Stimulated activated effector memory CD8-positive, alpha-beta T cell treated with anti-CD3 and anti-CD28 coated beads, Interleukin-12 subunit alpha, Interleukin-12 subunit beta, amount 100 ng/mL, for 72 hours (primary cell): ENCODE results near the gene TEX35.

Source experiments
- ATAC-seq: fragments of 150-1000 bp; cut with Tn5 transposase; 2 replicates; pipeline ENCODE4 v1.10.0; 2021
- DNase-seq, 2 donors: peaks; one replicate each; pipeline ENCODE4 v3.0.0; 2021 to 2022; ENCODE audit warnings: low spot score in 2 of 2
- H3K27ac Mint-ChIP-seq: one replicate; pipeline ENCODE4 v1.8.0; 2022; ENCODE audit warnings: mild to moderate bottlenecking, mixed read lengths
- H3K36me3 Mint-ChIP-seq: one replicate; pipeline ENCODE4 v1.8.0; 2022; ENCODE audit warnings: mild to moderate bottlenecking, mixed read lengths
- H3K4me1 Mint-ChIP-seq: one replicate; pipeline ENCODE4 v1.8.0; 2022; ENCODE audit warnings: mixed read lengths
- H3K4me3 Mint-ChIP-seq: one replicate; pipeline ENCODE4 v1.8.0; 2022; ENCODE audit warnings: mild to moderate bottlenecking, mixed read lengths
- H3K9me3 Mint-ChIP-seq: one replicate; pipeline ENCODE4 v1.8.0; 2022; ENCODE audit warnings: mixed read lengths

Gene TEX35

DNA sequence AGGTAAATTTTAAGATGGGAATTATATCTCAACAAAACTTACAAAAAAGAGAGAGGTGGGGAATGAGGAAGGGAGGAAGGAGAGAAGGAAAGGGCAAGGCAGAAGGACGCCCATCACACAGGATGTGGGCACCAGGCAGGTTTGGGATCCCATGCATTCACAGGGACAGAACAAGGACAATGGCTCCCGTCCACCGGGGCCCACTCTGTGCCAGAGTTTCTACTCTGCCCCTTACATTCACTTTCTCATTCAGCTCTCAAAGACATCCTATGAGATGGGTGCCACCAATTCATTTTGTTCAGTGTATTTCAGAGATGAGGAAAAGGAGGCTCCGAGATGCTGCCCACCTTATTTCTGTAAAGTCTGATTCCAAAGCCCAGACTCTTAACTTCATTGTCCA is 23.5 kb upstream of the TEX35 start:
- Mint-ChIP-seq H3K27ac (no peak overlapping the region), H3K4me3 (no peak overlapping the region), H3K4me1 (no peaks in the 10 kb centered on the region), H3K36me3 (no peaks in the 10 kb centered on the region), H3K9me3 (no peaks in the 10 kb centered on the region)
- DNase-seq, result no peak
- ATAC-seq, result no peak

- DNase-seq (no peak), ATAC-seq (no peak)
- Mint-ChIP-seq H3K27ac (no peak overlapping the region), H3K4me3 (no peak overlapping the region), H3K36me3 (no peaks in the 10 kb centered on the region), H3K9me3 (no peaks in the 10 kb centered on the region), H3K4me1 (no peaks in the 10 kb centered on the region)
Measured at GRCh38 chr1:178490136-178490535, 22.8 kb upstream of the TEX35 start.

GRCh38 chr1:178490967-178491366 is 21.9 kb upstream of the TEX35 start:
- Mint-ChIP-seq H3K27ac (no peak overlapping the region), H3K9me3 (no peaks in the 10 kb centered on the region), H3K4me1 (no peaks in the 10 kb centered on the region), H3K36me3 (no peaks in the 10 kb centered on the region), H3K4me3 (no peak overlapping the region)
- DNase-seq, result no peak
- no peak for ATAC-seq

- no peaks in the 10 kb centered on the region for H3K9me3 Mint-ChIP-seq
- H3K4me3 Mint-ChIP-seq, result no peak overlapping the region
- H3K36me3 Mint-ChIP-seq, result no peaks in the 10 kb centered on the region
- no peak for ATAC-seq
- no peak overlapping the region for H3K27ac Mint-ChIP-seq
- H3K4me1 Mint-ChIP-seq, result no peaks in the 10 kb centered on the region
- DNase-seq, result no peak
Measured at GRCh38 chr1:178491721-178492120, 21.2 kb upstream of the TEX35 start.

DNA sequence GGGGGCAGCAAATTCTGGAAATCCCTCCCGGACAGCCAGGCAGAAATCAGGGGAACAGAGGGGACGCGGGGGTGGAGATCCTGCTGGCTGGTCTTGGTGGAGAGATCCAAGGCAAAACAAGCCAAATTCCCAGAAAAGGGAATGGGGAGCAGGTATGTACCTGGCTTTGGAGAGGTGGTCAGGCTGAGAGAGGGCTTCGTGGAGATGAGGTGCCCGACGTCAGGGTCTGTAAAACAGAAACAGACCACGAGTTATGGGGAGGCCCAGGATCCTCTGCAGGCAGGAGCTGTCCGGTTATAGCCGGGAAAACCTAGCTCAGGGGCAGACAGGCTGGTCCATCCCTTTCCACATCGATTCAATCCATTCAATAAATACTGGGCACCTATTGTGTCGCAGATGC is 20.6 kb upstream of the TEX35 start:
- Mint-ChIP-seq H3K36me3 (no peaks in the 10 kb centered on the region), H3K4me1 (no peaks in the 10 kb centered on the region), H3K9me3 (no peaks in the 10 kb centered on the region), H3K4me3 (no peak overlapping the region), H3K27ac (no peak overlapping the region)
- DNase-seq (no peak), ATAC-seq (no peak)

DNA sequence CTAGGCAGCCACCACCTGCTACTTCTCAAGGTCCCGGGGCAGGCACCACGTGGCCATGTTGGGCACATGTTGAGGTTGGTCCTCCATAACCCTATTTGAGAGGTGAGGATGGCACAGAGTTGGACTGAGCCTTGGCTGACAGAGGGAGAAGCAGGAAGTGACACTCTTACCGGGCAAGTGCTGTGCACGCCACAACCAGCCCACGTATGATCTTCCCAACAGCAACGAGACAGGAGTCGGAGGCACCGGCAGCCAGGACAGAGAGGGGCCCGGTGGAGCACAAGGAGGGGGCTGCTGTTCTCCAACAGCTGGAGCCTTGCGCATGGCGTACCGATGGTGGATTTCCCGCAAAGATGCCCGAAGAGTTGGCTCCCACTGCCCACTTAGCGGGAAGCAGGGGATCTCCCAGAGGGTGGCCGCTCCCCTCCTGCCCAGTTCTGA is 19.6 kb upstream of the TEX35 start:
- H3K9me3 Mint-ChIP-seq, result no peaks in the 10 kb centered on the region
- ATAC-seq (no peak), DNase-seq (no peak)
- no peaks in the 10 kb centered on the region for H3K4me1 Mint-ChIP-seq
- no peak overlapping the region for H3K4me3 Mint-ChIP-seq
- H3K27ac Mint-ChIP-seq, result no peak overlapping the region
- H3K36me3 Mint-ChIP-seq, result no peaks in the 10 kb centered on the region

- no peak for ATAC-seq
- peak overlapping the region; percentile 2 for H3K27ac Mint-ChIP-seq
- no peak overlapping the region for H3K4me3 Mint-ChIP-seq
- no peak for DNase-seq
- H3K9me3 Mint-ChIP-seq, result no peaks in the 10 kb centered on the region
- no peaks in the 10 kb centered on the region for H3K4me1 Mint-ChIP-seq
- no peaks in the 10 kb centered on the region for H3K36me3 Mint-ChIP-seq
Measured at GRCh38 chr1:178494569-178494971, 18.3 kb upstream of the TEX35 start.

DNA sequence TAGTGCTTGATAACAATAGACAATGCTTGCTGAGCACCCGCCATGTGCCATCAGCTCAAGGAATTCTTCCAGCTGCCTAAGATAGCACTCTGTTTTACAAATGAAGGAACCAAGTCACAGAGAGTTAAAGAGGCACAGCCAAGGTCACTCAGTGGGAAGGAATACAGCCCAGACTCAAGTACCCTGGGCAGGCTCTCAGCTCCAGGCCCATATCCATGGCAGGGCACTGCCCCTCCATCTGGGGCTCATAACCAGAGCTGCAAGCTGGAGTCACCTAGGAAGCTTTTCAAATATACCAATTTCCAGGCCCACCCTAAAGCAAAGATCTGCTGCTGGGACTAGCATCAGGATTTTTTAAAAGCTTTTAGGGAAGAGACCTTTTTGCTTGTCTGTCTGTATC is 17.8 kb upstream of the TEX35 start:
- H3K36me3 Mint-ChIP-seq, result no peaks in the 10 kb centered on the region
- no peak overlapping the region for H3K4me3 Mint-ChIP-seq
- no peak for ATAC-seq
- peak overlapping the region; percentile 2 for H3K27ac Mint-ChIP-seq
- DNase-seq, result no peak
- no peaks in the 10 kb centered on the region for H3K4me1 Mint-ChIP-seq
- no peaks in the 10 kb centered on the region for H3K9me3 Mint-ChIP-seq

- H3K27ac Mint-ChIP-seq, result no peak overlapping the region
- no peak overlapping the region for H3K4me3 Mint-ChIP-seq
- DNase-seq, result no peak
- H3K4me1 Mint-ChIP-seq, result no peaks in the 10 kb centered on the region
- H3K9me3 Mint-ChIP-seq, result no peaks in the 10 kb centered on the region
- H3K36me3 Mint-ChIP-seq, result no peaks in the 10 kb centered on the region
- ATAC-seq, result no peak
Measured at GRCh38 chr1:178495741-178496409, 17.0 kb upstream of the TEX35 start.

DNA sequence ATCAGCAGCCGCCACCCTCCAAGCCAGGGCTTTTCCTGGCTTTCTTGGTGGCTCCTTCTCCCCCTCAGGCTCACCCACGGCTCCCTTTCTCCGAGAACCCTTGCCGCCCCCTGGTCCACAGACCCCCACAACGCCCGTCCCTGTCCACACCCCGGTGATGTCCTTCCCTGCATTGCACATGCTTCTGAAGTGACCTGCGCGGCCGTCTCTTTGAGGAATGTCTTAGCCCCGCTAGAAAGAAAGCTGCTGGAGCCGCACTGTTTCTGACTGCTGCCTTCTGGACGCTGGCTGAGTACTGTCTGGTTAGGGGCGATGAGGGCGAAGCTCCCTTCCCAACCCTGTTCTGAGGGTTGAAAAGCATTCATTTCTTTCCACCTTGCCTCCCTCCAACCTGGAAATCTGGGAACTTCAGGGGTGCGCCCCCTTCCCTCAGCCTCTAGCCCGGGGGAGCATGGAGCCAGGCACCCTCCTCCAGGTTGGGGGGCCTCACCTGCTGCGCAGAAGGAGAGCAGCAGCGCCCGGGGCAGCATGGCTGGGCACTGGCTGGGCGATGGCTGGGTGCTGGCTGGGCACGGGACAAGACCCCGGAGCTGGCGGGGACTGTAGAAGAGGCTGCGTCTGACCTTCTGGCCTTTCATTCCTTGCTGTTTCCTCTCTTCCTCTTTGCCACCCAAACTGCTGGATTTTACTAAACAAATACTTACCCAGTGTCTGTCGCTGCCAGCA is 16.3 kb upstream of the TEX35 start, which contains the start of gene CLEC20A:
Gene CLEC20A, minus strand, starts transcription at position 555 of the 726 bp plus-strand sequence. Its CDS starts 25 bp downstream, at position 530.
- Mint-ChIP-seq H3K9me3 (no peaks in the 10 kb centered on the region), H3K4me3 (no peak within 1 kb of the TSS), H3K27ac (no peak within 1 kb of the TSS), H3K36me3 (no peaks in the 10 kb centered on the region), H3K4me1 (peaks cover under 1% of the 10 kb centered on the region)
- DNase-seq (no peak), ATAC-seq (no peak)

DNA sequence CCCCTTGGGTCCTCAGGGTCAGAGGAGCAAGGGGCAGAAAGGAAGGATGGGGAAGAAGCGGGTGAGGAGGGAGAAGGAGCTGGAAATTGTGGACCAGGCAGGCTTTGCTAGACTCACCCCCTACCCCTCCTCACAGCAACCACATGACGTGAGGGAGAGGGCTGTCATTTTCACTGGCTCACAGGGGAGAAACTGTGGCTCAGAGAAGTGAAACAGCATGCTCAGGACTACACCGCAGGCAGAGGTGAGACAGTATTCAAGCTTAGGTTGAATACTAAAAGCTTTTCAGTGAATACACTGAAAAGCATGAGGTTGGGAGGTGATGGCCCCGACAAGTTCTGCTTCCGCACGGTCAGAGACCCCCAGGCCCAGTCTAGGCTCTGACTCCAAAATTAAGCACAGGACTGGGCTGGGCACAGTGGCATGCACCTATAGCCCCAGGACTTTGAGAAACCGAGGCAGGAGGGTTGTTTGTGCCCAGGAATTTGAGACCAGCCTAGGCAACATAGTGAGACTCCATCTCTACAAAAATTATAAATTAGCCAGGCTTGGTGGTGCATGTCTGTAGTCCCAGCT is 14.9 kb upstream of the TEX35 start:
- no peak for ATAC-seq
- Mint-ChIP-seq H3K27ac (no peak overlapping the region), H3K36me3 (no peaks in the 10 kb centered on the region)

DNA sequence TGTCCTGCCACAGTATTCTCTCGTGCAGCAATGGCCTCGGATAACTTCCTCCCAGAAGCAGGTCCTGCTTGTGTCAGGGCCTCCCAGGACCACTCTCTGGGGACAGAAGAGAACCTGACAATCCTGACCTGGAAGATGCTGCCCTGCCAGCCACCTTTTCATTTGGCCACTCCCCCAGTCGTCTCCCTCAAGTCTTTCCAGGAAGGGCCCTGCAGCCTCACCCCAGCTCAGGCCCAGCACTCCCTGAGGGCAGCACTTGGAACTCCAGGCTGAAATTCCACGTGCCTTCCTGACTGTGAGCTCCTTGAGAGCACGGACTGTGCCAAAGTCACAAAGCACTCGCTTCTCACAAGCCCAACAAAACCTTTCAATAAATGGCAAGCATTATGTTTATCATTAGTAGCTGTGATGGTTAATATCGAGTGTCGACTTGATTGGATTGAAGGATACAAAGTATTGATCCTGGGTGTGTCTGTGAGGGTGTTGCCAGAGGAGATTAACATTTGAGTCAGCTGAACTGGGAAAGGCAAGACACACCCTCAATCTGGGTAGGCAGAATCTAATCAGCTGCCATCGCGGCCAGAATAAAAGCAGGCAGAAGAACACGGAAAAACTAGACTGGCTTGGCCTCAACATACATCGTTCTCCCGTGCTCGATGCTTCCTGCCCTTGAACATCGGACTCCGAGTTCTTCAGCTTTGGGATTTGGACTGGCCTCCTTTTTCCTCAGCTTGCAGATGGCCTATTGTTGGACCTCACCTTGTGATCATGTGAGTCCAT is 13.8 kb upstream of the TEX35 start:
- Mint-ChIP-seq H3K27ac (no peak overlapping the region), H3K4me3 (no peak overlapping the region), H3K4me1 (peaks cover 4% of the 10 kb centered on the region), H3K9me3 (no peaks in the 10 kb centered on the region), H3K36me3 (no peaks in the 10 kb centered on the region)
- DNase-seq (no peak), ATAC-seq (no peak)

More for the DNA sequence above, 14.9 kb upstream of the TEX35 start:
- H3K9me3 Mint-ChIP-seq, result no peaks in the 10 kb centered on the region
- peaks cover 4% of the 10 kb centered on the region for H3K4me1 Mint-ChIP-seq
- H3K4me3 Mint-ChIP-seq, result no peak overlapping the region
- no peak for DNase-seq

DNA sequence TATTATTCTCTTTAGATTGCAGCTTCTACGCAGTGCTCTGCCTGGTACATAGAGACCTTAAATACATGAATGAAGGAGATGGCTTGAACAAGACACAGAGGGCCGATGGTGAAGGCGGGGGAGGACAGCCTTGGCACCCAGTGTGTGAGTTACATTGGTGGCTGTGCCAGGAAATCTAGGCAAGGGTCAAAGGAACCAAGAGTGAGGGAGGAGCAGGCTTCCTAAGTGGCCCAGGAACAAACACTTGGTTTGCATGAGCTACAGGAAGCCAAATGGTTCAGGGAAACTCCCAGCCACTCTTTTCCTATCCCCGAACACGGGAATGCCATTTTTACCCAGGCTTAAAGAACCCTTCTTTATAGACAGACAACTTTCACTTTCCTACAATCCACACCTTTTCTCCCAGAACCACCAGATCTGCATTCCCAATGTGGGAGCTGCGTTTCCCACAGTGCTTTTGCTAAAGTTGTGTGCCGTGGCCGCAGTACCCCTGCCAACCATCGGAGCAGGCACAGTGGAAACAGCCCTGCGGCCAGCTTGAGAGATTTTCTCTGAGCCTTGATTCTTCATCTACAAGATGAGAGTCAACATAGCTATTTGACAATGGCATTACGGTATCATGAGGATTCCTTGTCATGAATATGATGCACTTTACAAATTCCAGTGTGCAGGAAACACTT is 12.7 kb upstream of the TEX35 start:
- Mint-ChIP-seq H3K9me3 (no peaks in the 10 kb centered on the region), H3K27ac (no peak overlapping the region), H3K4me3 (no peak overlapping the region), H3K4me1 (peaks cover 4% of the 10 kb centered on the region), H3K36me3 (no peaks in the 10 kb centered on the region)
- ATAC-seq (no peak), DNase-seq (no peak)

GRCh38 chr1:178500936-178501554 is 11.9 kb upstream of the TEX35 start:
- Mint-ChIP-seq H3K27ac (no peak overlapping the region), H3K36me3 (no peaks in the 10 kb centered on the region), H3K9me3 (no peaks in the 10 kb centered on the region), H3K4me1 (peaks cover 4% of the 10 kb centered on the region), H3K4me3 (no peak overlapping the region)
- ATAC-seq, result no peak
- DNase-seq, result no peak
